Colonic mucosa (tissue), 4 donors: ENCODE data around the gene CACNB1. TPM values are rescaled to one million over a fixed set of nuclear protein-coding genes. Genes with fewer than 3 reads are reported as not detected.
A peak's percentile ranks its signal among the peaks of the same experiment; 100 is the strongest.

ENCODE experiments used
- DNase-seq: peaks from one replicate; pipeline ENCODE4 v3.0.0-alpha.2; 2020
- H3K27ac ChIP-seq: fragments of 200-600 bp; one replicate; pipeline ENCODE4 v1.8.0; 2021
- H3K27me3 ChIP-seq: fragments of 200-600 bp; one replicate; pipeline ENCODE4 v1.8.0; 2021
- H3K36me3 ChIP-seq: fragments of 200-600 bp; one replicate; pipeline ENCODE4 v1.8.0; 2021
- H3K4me1 ChIP-seq: fragments of 200-600 bp; one replicate; pipeline ENCODE4 v1.8.0; 2021; ENCODE audit warnings: mild to moderate bottlenecking
- H3K4me3 ChIP-seq: fragments of 200-600 bp; one replicate; pipeline ENCODE4 v1.8.0; 2021
- H3K9ac ChIP-seq, 2 donors: one replicate each; pipeline ENCODE4 v1.7.0; 2013; ENCODE audit warnings: control low read depth in 2 of 2, low read depth in 2 of 2, low read length in 2 of 2
- H3K9me3 ChIP-seq: fragments of 200-600 bp; one replicate; pipeline ENCODE4 v1.8.0; 2021
- intact Hi-C: fragments of 100-400 bp; cut with DNase I; formaldehyde crosslinking; loops from one replicate; pipeline ENCODE4 v1.14.1; 2022
- total RNA-seq, 2 donors: library from RNA; stranded (reverse); fragmentation: NEBNext Ultra II Directional in 1 of 2; extraction: Animal tissue kit (Norgen Biotek cat#: 25700) in 1 of 2; gene quantifications; one replicate each; pipeline ENCODE4 v1.2.1, GENCODE V29; 2021
- TF ChIP-seq, protein P1 (sequence below): fragments of 200-600 bp; IDR thresholded peaks from one replicate; pipeline ENCODE4 v1.8.0; 2022; ENCODE audit warnings: antibody characterized with exemption, mild to moderate bottlenecking
- donor health status: healthy.
- donor health status: DM: no; HTN: no; CAD: no.
- donor health status: DM: no; HTN: no; CAD: no.

The CACNB1 gene
- total RNA-seq, 2 donors from 2014 or later: 5.9 to 8.8 TPM

DNA sequence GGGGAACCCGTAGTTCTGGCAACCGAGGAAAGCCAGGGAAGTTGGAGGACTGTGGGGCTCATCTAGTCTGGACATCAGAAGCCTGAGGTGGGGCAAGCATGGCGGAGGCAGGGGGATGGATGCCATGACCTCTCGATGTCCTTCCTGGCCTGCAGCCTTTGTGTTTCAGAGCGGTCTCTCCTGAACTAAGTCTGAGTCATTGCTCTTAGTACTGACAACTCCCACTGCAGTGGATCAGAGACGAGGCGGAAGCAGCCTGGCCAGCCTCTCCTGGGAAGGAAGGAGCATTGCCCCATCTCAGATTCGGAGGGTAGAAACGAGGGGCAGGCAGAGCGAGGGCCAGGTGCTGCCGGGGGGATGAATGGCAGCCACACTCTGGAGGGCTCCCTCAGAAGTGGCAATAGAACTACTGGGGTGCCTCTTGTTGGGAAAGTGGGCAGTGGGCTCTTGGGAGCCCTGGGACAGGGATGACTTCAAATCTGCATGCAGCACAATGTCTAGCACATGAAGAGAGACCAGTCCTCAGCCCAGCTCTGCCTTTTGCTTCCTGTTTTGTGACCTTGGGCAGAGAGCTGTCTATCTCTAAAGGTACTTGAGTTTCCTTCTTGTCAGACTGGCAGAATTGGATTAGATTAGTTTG lies 31.9 kb upstream of the CACNB1 start:
- peaks cover 4% of the 10 kb centered on the region for H3K4me1 ChIP-seq
- TF ChIP-seq, protein P1, sequence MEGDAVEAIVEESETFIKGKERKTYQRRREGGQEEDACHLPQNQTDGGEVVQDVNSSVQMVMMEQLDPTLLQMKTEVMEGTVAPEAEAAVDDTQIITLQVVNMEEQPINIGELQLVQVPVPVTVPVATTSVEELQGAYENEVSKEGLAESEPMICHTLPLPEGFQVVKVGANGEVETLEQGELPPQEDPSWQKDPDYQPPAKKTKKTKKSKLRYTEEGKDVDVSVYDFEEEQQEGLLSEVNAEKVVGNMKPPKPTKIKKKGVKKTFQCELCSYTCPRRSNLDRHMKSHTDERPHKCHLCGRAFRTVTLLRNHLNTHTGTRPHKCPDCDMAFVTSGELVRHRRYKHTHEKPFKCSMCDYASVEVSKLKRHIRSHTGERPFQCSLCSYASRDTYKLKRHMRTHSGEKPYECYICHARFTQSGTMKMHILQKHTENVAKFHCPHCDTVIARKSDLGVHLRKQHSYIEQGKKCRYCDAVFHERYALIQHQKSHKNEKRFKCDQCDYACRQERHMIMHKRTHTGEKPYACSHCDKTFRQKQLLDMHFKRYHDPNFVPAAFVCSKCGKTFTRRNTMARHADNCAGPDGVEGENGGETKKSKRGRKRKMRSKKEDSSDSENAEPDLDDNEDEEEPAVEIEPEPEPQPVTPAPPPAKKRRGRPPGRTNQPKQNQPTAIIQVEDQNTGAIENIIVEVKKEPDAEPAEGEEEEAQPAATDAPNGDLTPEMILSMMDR: no peak
- DNase-seq: no peak
- H3K9ac ChIP-seq: no peak overlapping the region
- H3K9me3 ChIP-seq: no peaks in the 10 kb centered on the region
- H3K27me3 ChIP-seq: peaks cover 26% of the 10 kb centered on the region
- no peak overlapping the region for H3K4me3 ChIP-seq
- no peak overlapping the region for H3K27ac ChIP-seq
- H3K36me3 ChIP-seq: no peaks in the 10 kb centered on the region
- intact Hi-C loops: no loop called here

DNA sequence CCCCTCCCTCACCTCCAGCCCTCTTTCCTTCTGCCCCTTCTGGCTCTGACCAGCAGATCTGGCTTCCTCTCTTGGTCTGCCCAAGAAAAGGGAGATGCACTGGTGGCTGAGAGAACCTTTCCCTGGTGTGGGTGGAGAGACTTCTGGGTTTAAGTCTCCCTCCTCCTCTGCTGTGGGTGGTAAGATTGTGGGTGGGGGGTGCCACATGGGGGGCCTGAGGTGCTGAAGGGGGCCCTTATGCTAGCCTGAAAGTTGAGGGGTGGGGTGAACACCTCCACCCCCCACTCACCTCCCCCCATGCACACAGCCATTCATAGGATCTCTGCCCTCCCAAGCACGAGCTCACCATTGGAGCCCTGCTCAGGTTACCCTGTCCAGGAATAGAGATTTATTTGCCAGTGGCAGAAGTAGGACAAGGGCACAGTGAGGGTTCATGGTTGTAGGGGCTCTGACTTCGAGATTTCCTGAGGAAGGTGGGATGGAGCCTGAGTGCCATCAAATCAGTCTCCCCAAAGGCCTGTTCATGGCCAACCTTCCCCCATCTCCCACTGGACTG lies 30.0 kb upstream of the CACNB1 start:
- Histone ChIP-seq H3K27me3 (peaks cover 34% of the 10 kb centered on the region), H3K9ac (no peak overlapping the region), H3K4me3 (no peak overlapping the region), H3K36me3 (no peaks in the 10 kb centered on the region), H3K4me1 (peaks cover 4% of the 10 kb centered on the region), H3K9me3 (no peaks in the 10 kb centered on the region), H3K27ac (no peak overlapping the region)
- DNase-seq: no peak
- TF ChIP-seq, protein P1: no peak
- intact Hi-C loops: no loop called here

DNA sequence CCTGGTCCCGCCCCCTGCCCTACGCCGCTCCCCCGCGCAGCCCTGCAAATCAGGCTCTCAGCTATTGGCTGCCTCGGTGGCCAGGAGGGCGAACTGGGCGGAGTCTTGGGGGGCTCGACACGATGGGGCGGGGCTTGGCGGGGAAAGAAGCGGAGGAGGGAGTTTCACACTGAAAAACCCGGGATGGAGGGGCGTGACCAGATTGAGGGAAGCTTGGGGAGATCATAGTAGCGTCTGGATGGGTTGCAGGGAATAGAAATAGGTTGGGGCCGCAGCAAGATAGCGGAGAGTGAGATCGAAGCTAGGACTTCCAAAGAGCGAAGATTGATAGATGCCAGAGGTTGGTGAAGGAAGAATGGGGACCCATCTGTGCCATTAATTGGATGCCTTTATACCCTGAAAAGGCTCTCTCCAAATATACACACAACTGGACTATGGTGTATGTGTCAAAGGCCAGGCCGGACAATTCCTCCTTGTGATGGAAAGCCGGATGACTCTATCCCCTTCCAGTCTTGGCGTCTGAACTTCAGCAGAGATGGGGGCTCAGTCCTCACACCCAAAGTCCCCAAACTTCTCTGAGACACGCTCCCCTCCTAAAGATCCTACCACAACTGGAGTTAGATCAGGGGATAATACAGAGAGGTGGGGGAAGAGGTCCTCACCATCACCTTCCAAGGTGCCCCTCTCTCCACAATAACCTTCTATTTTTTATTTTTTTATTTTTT lies 28.7 kb upstream of the CACNB1 start:
- peak overlapping the region; percentile 27 for H3K4me3 ChIP-seq
- no peaks in the 10 kb centered on the region for H3K9me3 ChIP-seq
- TF ChIP-seq, protein P1: no peak
- no peak overlapping the region for H3K9ac ChIP-seq
- no peak overlapping the region for H3K27ac ChIP-seq
- DNase-seq: peak; percentile 61
- H3K36me3 ChIP-seq: no peaks in the 10 kb centered on the region
- peaks cover 4% of the 10 kb centered on the region for H3K4me1 ChIP-seq
- H3K27me3 ChIP-seq: peaks cover 31% of the 10 kb centered on the region
- intact Hi-C loops: no loop called here

DNA sequence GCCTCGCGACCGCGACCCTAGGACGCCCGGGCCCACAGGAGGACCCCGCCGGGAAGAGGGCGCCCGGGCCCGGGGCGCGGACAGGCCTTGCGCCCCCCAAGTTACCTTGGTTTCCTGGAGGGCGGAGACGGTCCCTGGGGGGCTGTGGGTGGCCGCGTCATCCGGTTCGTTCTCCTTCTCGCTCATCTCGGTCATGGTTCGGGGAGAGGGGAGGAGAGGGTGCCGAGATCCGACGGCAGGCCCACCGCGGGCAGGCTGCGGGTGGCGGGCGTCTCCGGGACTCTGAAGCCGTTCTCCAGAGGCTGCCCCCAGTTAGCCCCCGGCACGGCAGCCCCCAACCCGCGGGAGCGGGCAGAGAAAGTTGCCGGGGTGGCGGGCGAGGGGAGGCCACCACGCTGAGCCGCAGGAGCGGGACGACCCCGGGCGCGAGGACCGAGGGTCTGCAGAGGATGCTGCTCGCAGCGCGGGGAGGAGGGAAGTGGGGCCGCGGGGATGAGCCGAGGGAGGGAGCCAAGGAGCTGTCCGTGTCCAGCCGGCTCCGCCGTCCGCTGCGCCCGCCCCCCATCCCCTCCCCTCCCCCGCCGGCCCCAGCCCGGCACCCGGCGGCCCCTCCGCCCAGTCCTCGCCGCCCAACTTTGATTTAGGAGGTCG lies 28.0 kb upstream of the CACNB1 start, which contains the start of gene STAC2:
Gene STAC2 (minus strand): TSS at position 638 of the 651 bp plus-strand sequence. CDS start 443 bp downstream, at position 195.
- Histone ChIP-seq H3K9me3 (no peaks in the 10 kb centered on the region), H3K27ac (no peak within 1 kb of the TSS), H3K4me1 (peaks cover 4% of the 10 kb centered on the region), H3K36me3 (no peaks in the 10 kb centered on the region), H3K9ac (no peak within 1 kb of the TSS), H3K4me3 (peak within 1 kb of the TSS; percentile 27), H3K27me3 (peaks cover 31% of the 10 kb centered on the region)
- intact Hi-C loops: no loop called here
- DNase-seq: no peak
- TF ChIP-seq, protein P1: no peak

DNA sequence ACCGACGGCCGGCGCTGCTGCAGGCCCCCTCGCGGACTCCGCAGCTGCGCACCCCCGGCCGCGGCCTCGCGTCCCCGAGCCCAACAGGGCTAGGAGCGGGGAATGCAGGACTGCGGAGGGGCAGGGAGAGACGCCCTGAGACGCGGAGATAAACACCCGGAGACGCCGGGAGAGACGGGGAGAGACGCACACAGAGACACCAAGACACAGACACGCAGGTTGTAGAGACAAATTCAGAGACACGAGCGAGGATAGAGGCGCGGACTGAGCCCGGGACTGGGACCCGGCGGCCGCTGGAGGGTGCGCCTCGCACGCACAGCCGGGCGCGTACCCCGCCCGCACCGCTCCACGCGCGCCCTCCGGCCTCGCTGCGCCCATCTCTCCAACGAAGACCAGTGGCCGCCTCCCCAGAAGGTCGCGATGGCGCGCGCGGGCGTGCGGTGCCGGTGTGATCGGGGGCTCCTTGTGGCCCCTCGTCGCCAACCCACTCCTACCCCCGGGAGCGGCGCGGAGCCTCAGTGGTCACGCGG lies 27.4 kb upstream of the CACNB1 start:
- Histone ChIP-seq H3K4me3 (peak overlapping the region; percentile 27), H3K4me1 (peaks cover 4% of the 10 kb centered on the region), H3K9ac (no peak overlapping the region), H3K27ac (no peak overlapping the region), H3K9me3 (no peaks in the 10 kb centered on the region), H3K36me3 (no peaks in the 10 kb centered on the region), H3K27me3 (peaks cover 31% of the 10 kb centered on the region)
- TF ChIP-seq, protein P1: no peak
- DNase-seq: no peak
- intact Hi-C loops: no loop called here
